Measurements from ENCODE around the gene SIRT5.

GRCh38 chr6:13641315-13641714 lies 66.9 kb downstream of the SIRT5 start:
- TF ChIP-seq EZH2 (optimal IDR thresholded peaks at IDR 0.05; ENCODE audit: low read depth, low read length): no peak
- no peak for TF ChIP-seq CTCF (IDR thresholded peaks at IDR 0.05; ENCODE audit: low read length)
- TF ChIP-seq EZH2phosphoT487 (IDR thresholded peaks at IDR 0.05; ENCODE audit: low read length): no peak

Measured in MM.1S (cell line).